Fibroblast of mammary gland (primary cell): Measurements from ENCODE around the gene TRIM3.

ENCODE experiments used
- DNase-seq: peaks from one replicate; pipeline ENCODE4 v3.0.0-alpha.2; 2010; ENCODE audit warnings: low read depth
- H3K4me3 ChIP-seq: 2 replicates; pipeline ENCODE4 v1.5.1; 2011; ENCODE audit warnings: low read depth, mild to moderate bottlenecking, low read length, moderate library complexity; ENCODE audit not compliant: control insufficient read depth
- CTCF ChIP-seq: conservative IDR thresholded peaks from 2 replicates; pipeline ENCODE4 v1.5.1; 2011; ENCODE audit warnings: low read depth, low read length, inconsistent platforms; ENCODE audit not compliant: control insufficient read depth, insufficient read depth

The TRIM3 gene

GRCh38 chr11:6415797-6416196 is 57.9 kb downstream of the TRIM3 start:
- H3K4me3 ChIP-seq = no peak overlapping the region
- TF ChIP-seq CTCF = no peak
- DNase-seq = no peak

GRCh38 chr11:6414874-6415328 is 58.8 kb downstream of the TRIM3 start:
- TF ChIP-seq CTCF = no peak
- no peak for DNase-seq
- no peak overlapping the region for H3K4me3 ChIP-seq

- no peak for TF ChIP-seq CTCF
- no peak overlapping the region for H3K4me3 ChIP-seq
- DNase-seq = no peak
Observed at GRCh38 chr11:6413791-6414201, 59.9 kb downstream of the TRIM3 start.

- H3K4me3 ChIP-seq = no peak overlapping the region
- no peak for DNase-seq
- TF ChIP-seq CTCF = no peak
Observed at GRCh38 chr11:6411594-6412031, 62.1 kb downstream of the TRIM3 start.

- no peak overlapping the region for H3K4me3 ChIP-seq
- DNase-seq = no peak
- TF ChIP-seq CTCF = no peak
Observed at GRCh38 chr11:6410695-6411430, 62.9 kb downstream of the TRIM3 start.

- no peak overlapping the region for H3K4me3 ChIP-seq
Observed at GRCh38 chr11:6406370-6406769, 67.4 kb downstream of the TRIM3 start.

More at GRCh38 chr11:6406370-6406769, 67.4 kb downstream of the TRIM3 start:
- no peak for DNase-seq
- no peak for TF ChIP-seq CTCF
